Keratinocyte (primary cell): ENCODE data around the gene RAB6D.
"Not testable (repeated sequence)": the region's sequence is repeated elsewhere in the genome, so short reads cannot be mapped to it uniquely, and the experiment has no call there.

ENCODE experiments used
- EZH2 ChIP-seq: IDR thresholded peaks from one replicate; pipeline ENCODE4 v1.6.1; 2012; ENCODE audit warnings: inconsistent platforms, mild to moderate bottlenecking, low read length, moderate library complexity
- TF ChIP-seq, protein P1 (sequence below), 3 experiments: IDR thresholded peaks in 1 of 3; conservative IDR thresholded peaks in 1 of 3; optimal IDR thresholded peaks in 1 of 3; 2 replicates in 2 of 3; 3 replicates in 1 of 3; pipeline versions ENCODE3 to v1.5.1; 2011; ENCODE audit warnings: low read length in 3 of 3, mild to moderate bottlenecking in 3 of 3, moderate library complexity in 2 of 3, control low read depth in 1 of 3, inconsistent platforms in 1 of 3; ENCODE audit not compliant: insufficient read depth in 2 of 3; ENCODE audit errors: extremely low read depth in 1 of 3

DNA sequence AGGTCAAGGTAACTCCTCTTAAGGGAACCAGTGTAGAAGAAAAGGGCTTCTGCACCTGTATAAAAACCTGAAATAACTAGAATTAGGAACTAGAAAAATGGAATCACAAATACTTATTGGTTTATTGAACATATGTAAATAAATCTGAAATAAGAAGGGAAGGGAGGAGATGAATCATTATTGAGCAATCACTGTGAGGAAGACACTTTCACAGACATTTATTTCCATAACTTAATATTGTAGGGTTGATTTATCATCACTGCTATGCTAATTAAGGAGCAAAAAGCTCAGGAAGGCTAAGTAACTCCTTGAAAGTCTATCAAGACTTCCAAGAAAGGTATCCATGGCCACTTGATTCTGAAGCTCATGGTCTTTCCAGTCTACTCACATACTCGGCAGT lies 24.7 kb downstream of the RAB6D start:
- TF ChIP-seq, protein P1, sequence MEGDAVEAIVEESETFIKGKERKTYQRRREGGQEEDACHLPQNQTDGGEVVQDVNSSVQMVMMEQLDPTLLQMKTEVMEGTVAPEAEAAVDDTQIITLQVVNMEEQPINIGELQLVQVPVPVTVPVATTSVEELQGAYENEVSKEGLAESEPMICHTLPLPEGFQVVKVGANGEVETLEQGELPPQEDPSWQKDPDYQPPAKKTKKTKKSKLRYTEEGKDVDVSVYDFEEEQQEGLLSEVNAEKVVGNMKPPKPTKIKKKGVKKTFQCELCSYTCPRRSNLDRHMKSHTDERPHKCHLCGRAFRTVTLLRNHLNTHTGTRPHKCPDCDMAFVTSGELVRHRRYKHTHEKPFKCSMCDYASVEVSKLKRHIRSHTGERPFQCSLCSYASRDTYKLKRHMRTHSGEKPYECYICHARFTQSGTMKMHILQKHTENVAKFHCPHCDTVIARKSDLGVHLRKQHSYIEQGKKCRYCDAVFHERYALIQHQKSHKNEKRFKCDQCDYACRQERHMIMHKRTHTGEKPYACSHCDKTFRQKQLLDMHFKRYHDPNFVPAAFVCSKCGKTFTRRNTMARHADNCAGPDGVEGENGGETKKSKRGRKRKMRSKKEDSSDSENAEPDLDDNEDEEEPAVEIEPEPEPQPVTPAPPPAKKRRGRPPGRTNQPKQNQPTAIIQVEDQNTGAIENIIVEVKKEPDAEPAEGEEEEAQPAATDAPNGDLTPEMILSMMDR (optimal IDR thresholded peaks at IDR 0.05 in 1 of 3, IDR thresholded peaks at IDR 0.05 in 1 of 3, conservative IDR thresholded peaks at IDR 0.05 in 1 of 3; ENCODE audit: extremely low read depth in 1 of 3, insufficient read depth in 2 of 3, low read length in 3 of 3): not testable (repeated sequence)
- TF ChIP-seq EZH2: not testable (repeated sequence)
